Measurements from ENCODE around the gene MAP3K10. TPM values are rescaled to one million over a fixed set of nuclear protein-coding genes. Genes with fewer than 3 reads are reported as not detected.

MAP3K10 gene
- total and polyA plus RNA-seq, 2 of the 4 experiments (the other 2 are of a cell fraction) = 1.8 to 5.5 TPM

GRCh38 chr19:40228346-40228745, 37.1 kb downstream of the MAP3K10 start:
- H2AK9ac ChIP-seq (replicated peaks; ENCODE audit: low read depth, low read length, poor library complexity) = no peak overlapping the region
- no peak overlapping the region for H4K91ac ChIP-seq (ENCODE audit: insufficient read depth, low read depth, low read length)
- no peak overlapping the region for H3K27ac ChIP-seq (ENCODE audit: insufficient read depth, low read length)
- no peak for DNase-seq
- no peak overlapping the region for H4K8ac ChIP-seq (ENCODE audit: low read depth in 2 of 2, low read length in 2 of 2)
- H3K56ac ChIP-seq (ENCODE audit: extremely low read depth, insufficient read depth, low read length) = no peak overlapping the region
- 81% methylated on average over 6 of the region's 10 CpGs; no CpG with 5 or more reads in 1 of the 2 experiments for WGBS, 2 experiments (ENCODE audit: extremely low coverage in 2 of 2, insufficient read length in 1 of 2)
- in situ Hi-C loops (cut with MboI; ENCODE audit: low sequenced_read_pairs) (no loop called here), dilution Hi-C loops (cut with HindIII; ENCODE audit: low sequenced_read_pairs, unreplicated experiment) (no loop called here), intact Hi-C loops (cut with micrococcal nuclease) (no loop called here)
- H3K18ac ChIP-seq (ENCODE audit: low read depth, low read length) = no peak overlapping the region
- ChIA-PET CTCF (interaction anchor here (0.6 kb wide), 1 partner anchor 358 kb away, joined by 3 read pairs; no protein-coding TSS in a partner anchor), POLR2A (ENCODE audit: unreplicated experiment) (no interaction called here)
- H2BK15ac ChIP-seq (ENCODE audit: low read depth, low read length) = no peak overlapping the region
- peaks cover 16% of the 10 kb centered on the region for H3K4me1 ChIP-seq (ENCODE audit: control insufficient read depth, insufficient read depth, low read length)
- H2AFZ ChIP-seq (replicated peaks; ENCODE audit: low read length, poor library complexity) = no peak overlapping the region
- H3K14ac ChIP-seq (replicated peaks; ENCODE audit: low read depth, low read length) = no peak overlapping the region
- no peak overlapping the region for H2BK5ac ChIP-seq (ENCODE audit: low read depth, low read length, poor library complexity, severe bottlenecking)
- H3K9me3 ChIP-seq (ENCODE audit: control insufficient read depth, insufficient read depth, low read length) = no peaks in the 10 kb centered on the region
- no peaks in the 10 kb centered on the region for H4K20me1 ChIP-seq (ENCODE audit: insufficient read depth, low read length)
- H3K4ac ChIP-seq (ENCODE audit: low read depth, low read length) = no peak overlapping the region
- H3K4me2 ChIP-seq (ENCODE audit: low read depth, low read length) = no peak overlapping the region
- H3K79me1 ChIP-seq (ENCODE audit: low read depth in 1 of 2, low read length in 2 of 2) = 0 out of 4 replicates have a peak, but pooled peaks cover 4 to 7% of the 10 kb centered on the region in 2 experiments
- TF ChIP-seq MAZ (IDR thresholded peaks at IDR 0.05; ENCODE audit: borderline replicate concordance, low read depth, low read length) = no peak
- BruUV-seq (replicated peaks) = no TSS peak
- no peak overlapping the region for H3K9ac ChIP-seq (ENCODE audit: low read depth, low read length)
- peaks cover 3% of the 10 kb centered on the region; the same call in 1 of the 2 replicates for H3K36me3 ChIP-seq (ENCODE audit: control insufficient read depth, insufficient read depth, low read length)
- no peak for ATAC-seq (ENCODE audit: low read depth)
- no peak overlapping the region for H3K4me3 ChIP-seq (ENCODE audit: insufficient read depth, low read depth, low read length)
- H4K5ac ChIP-seq (ENCODE audit: low read depth, low read length) = no peak overlapping the region
- no peak overlapping the region for H2BK20ac ChIP-seq (ENCODE audit: low read depth, low read length)
- H3K23ac ChIP-seq (ENCODE audit: low read depth, low read length) = no peak overlapping the region
- H2BK120ac ChIP-seq (ENCODE audit: low read depth, low read length) = no peak overlapping the region
- no peaks in the 10 kb centered on the region for H3K27me3 ChIP-seq (ENCODE audit: control insufficient read depth, insufficient read depth, low read length)
- no peak overlapping the region for H2AK5ac ChIP-seq (ENCODE audit: low read depth, low read length)
- H3K9me1 ChIP-seq (ENCODE audit: insufficient read depth, low read length) = peaks cover 18% of the 10 kb centered on the region
